Skeletal muscle cell (primary cell): ENCODE data around the gene RIBC2.
"Not testable (repeated sequence)": the region's sequence is repeated elsewhere in the genome, so short reads cannot be mapped to it uniquely, and the experiment has no call there.

ENCODE experiments used
- DNase-seq: peaks from one replicate; pipeline ENCODE4 v3.0.0-alpha.2; 2010; ENCODE audit warnings: low read depth
- H3K4me3 ChIP-seq: 2 replicates; pipeline ENCODE4 v1.5.1; 2011; ENCODE audit warnings: low read depth, mild to moderate bottlenecking, control low read depth, low read length, moderate library complexity

The RIBC2 gene

GRCh38 chr22:45423524-45423923 lies 10.0 kb downstream of the RIBC2 start:
- H3K4me3 ChIP-seq = no peak overlapping the region

GRCh38 chr22:45424241-45424731 lies 10.8 kb downstream of the RIBC2 start:
- no peak overlapping the region for H3K4me3 ChIP-seq
- no peak for DNase-seq

More at GRCh38 chr22:45423524-45423923, 10.0 kb downstream of the RIBC2 start:
- no peak for DNase-seq

- DNase-seq = no peak
- H3K4me3 ChIP-seq = no peak overlapping the region
Measured at GRCh38 chr22:45425101-45425500, 11.6 kb downstream of the RIBC2 start.

- H3K4me3 ChIP-seq = no peak overlapping the region
- DNase-seq = no peak
Measured at GRCh38 chr22:45425531-45426265, 12.2 kb downstream of the RIBC2 start.

- DNase-seq = no peak
- no peak overlapping the region for H3K4me3 ChIP-seq
Measured at GRCh38 chr22:45426387-45426786, 12.9 kb downstream of the RIBC2 start.

DNA sequence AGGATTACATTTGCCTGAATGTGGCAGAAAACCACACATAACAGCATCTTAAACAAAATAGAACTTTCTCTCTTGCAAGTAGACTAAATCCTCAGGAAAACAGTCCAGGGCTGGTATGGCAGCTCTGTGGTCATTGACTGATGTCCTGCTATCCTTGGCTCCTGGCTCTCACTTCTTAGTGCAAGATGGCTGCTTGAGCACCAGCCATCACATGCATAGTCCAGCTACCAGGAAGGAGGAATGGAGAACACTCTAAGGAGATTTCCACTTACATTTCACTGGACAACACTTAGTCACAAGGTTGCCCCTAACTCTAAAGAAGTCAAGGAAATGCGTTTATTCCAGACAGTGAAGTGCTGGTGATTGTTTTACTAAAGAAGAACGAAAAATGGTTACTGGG lies 13.6 kb downstream of the RIBC2 start:
- no peak overlapping the region for H3K4me3 ChIP-seq

DNA sequence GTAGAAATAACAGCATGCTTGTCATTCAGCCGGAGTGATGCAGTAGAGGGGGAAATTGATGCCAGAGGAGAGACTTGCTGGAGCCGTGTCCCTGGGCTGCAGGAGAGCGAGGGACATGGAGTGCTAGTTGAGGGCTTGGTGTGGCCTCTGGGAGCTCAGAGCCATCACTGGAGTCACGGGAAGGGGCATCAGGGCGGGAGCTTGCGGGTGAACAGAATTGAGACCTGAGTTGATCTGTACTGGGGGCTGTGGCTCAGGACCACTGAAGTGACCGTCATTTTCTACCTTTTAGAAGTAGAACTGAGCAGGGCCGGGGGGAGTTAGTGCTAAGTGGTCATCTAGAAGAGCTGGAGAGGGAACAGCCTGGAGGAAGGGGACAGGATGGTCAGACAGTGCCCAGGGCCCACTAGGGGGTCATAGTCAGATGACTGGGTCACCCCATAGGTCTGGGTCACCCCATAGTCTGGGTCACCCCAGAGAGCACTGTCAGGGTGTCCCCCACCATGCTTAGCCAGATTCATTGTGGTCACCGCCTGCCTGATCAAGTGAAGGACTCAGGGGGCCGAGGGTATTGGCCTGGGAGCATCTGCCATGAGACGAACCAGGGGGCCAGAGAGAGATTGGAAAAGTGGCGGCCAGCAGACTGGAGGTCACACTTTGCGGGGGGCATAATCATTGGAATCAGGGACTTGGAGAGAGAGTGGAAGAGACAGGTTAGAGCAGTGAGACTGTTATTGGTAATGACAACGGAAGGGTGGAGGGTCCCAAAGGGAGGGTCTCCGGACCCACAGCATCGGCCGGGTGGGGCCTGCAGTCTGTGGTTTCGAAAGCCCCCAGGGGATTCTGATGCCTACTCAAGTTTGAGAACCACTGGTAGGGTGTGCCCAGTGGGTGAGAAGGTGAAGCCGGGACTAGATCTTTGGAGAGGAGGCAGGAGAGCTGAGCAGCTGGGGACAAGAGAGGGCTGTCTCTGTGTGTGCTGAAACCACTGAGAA lies 15.2 kb downstream of the RIBC2 start:
- no peak overlapping the region for H3K4me3 ChIP-seq
- DNase-seq = no peak

More for the DNA sequence above, 13.6 kb downstream of the RIBC2 start:
- no peak for DNase-seq

GRCh38 chr22:45429424-45429823 lies 15.9 kb downstream of the RIBC2 start:
- no peak overlapping the region for H3K4me3 ChIP-seq
- DNase-seq = no peak

- DNase-seq = no peak
- H3K4me3 ChIP-seq = no peak overlapping the region
Measured at GRCh38 chr22:45429981-45430775, 16.7 kb downstream of the RIBC2 start.

DNA sequence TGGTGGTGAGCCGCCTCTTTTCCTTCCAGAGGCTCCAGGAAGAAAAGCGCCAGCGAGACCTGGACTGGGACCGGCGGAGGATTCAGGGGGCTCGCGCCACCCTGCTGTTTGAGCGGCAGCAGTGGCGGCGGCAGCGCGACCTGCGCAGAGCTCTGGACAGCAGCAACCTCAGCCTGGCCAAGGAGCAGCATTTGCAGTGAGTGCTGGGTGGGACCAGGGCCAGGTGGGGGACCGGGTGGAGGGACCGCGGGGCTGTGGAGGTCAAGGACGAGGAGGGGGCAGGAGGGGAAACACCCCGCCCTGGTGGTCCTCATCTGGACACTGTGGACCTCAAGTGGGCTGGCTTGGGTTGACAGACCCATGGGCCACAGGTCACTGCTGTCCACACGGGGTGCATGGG lies 17.4 kb downstream of the RIBC2 start:
- H3K4me3 ChIP-seq = no peak overlapping the region
- no peak for DNase-seq

DNA sequence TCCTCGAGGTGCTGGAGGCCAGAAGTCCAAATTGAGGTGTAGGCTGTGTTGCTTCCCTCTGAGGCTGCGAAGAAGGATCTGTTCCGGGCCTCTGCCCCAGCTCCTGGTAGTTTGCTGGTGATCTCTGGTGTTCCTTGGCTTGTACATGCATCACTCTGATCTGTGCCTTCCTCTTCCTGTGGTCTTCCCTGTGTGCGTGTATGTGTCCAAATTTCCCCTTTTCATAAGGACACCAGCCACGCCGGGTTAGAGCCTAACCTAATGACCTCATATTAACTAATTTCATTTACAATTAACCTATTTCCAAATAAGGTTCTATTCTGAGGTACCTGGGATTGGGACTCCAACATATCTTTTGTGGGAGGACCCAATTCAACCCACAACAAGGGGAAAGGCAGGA lies 21.5 kb downstream of the RIBC2 start:
- H3K4me3 ChIP-seq = no peak overlapping the region

DNA sequence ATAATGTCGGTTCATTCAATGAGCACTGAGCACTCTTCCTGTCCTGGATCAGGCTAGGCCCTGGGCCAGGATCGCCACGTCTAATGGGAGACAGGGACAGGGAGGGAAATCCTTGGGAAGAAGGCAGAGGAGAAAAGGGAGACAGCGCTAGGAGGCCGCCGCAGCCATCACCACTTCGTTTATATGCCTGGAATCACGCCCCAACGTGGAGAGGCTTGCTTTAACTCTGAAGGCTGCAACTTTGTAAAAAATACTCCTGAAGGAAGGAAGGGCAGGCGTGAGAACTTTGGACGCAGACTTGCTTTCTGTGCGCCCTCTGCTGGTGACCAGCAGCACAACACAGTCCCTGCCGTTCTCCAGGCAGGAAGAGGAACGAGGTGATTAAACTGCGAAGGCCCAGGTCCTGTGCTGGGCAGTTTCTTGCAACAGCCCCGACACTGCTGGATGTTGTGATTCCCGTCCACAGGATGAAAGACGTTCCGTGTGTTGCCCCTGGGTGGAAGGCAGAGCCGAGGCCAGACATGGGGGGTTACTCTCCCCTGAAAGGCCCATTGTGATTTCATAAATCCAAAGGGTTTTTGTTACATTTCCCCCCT lies 22.1 kb downstream of the RIBC2 start:
- H3K4me3 ChIP-seq = no peak overlapping the region

More for the DNA sequence above, 21.5 kb downstream of the RIBC2 start:
- no peak for DNase-seq

DNA sequence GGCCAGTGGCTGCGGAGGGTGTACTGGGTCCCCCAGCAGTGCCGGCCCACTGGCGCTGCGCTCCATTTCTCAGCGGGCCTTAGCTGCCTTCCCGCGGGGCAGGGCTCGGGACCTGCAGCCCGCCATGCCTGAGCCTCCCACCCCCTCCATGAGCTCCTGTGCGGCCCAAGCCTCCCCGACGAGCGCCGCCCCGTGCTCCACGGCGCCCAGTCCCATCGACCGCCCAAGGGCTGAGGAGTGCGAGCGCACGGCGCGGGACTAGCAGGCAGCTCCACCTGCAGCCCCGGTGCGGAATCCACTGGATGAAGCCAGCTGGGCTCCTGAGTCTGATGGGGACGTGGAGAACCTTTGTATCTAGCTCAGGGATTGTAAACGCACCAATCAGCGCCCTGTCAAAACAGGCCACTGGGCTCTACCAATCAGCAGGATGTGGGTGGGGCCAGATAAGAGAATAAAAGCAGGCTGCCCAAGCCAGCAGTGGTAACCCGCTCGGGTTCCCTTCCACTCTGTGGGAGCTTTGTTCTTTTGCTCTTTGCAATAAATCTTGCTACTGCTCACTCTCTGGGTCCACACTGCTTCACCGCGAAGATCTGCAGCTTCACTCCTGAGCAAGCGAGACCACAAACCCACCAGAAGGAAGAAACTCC lies 23.5 kb downstream of the RIBC2 start:
- not testable (repeated sequence) for DNase-seq, H3K4me3 ChIP-seq

More for the DNA sequence above, 22.1 kb downstream of the RIBC2 start:
- DNase-seq = peak; percentile 61

DNA sequence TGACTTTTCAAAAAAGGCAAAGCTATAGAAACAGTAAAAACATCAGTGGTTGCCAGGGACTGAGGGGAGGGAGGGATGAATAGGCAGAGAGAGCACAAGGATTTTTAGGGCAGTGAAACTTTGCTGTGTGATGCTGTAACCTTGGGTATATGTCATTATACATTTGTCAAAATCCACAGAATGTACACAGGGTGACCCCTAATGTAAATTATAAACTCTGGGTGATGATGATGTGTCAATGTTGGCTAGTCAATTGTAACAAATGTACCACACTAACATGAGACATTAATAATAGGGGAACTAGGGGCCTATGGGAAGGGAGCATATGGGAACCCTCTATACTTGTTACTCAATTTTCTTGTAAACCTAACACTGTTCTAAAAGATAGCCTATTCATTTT lies 24.8 kb downstream of the RIBC2 start:
- no peak for DNase-seq
- no peak overlapping the region for H3K4me3 ChIP-seq

DNA sequence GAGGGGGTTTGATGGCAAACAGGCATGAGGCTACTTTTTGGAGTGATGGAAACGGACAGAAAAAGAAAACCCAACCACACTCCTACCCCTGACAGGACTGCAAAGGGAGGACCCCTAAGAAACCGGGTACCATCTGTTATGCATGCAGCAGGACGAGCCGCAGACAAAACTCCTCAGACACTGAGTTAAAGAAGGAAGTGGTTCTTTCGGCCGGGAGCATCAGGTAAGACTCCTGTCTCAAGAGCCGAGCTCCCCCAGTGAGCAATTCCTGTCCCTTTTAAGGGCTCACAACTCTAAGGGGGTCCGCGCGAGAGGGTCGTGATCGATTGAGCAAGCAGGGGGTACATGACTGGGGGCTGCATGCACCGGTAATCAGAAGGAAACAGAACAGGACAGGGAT lies 27.2 kb downstream of the RIBC2 start:
- H3K4me3 ChIP-seq = not testable (repeated sequence)

GRCh38 chr22:45441138-45441537 lies 27.6 kb downstream of the RIBC2 start:
- no peak overlapping the region for H3K4me3 ChIP-seq

More for the DNA sequence above, 27.2 kb downstream of the RIBC2 start:
- DNase-seq = not testable (repeated sequence)

GRCh38 chr22:45442116-45442515 lies 28.6 kb downstream of the RIBC2 start:
- H3K4me3 ChIP-seq = no peak overlapping the region
- no peak for DNase-seq

More at GRCh38 chr22:45441138-45441537, 27.6 kb downstream of the RIBC2 start:
- no peak for DNase-seq

DNA sequence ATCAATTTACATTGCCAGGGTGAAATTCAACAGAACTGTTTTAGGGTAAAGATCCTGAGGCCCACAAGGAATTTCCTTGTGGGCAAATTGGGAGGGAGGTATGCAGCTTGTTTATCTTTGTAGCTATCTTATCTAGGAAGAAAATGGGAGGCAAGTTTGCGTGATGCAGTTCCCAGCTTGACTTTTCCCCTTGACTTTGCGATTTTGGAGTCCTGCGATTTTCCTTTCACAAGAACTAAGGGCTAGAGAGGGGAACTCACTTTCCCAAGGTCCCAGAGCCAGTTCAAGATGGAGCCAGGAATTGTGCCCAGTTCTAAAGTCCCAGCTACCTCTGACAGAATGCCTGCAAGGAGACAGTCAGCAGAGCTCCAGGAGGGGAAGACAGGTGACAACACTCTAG lies 30.7 kb downstream of the RIBC2 start:
- H3K4me3 ChIP-seq = no peak overlapping the region
- DNase-seq = no peak
